ENCODE measurements around the gene PCDH7.

PCDH7 gene

GRCh38 chr4:30768277-30768676 lies 48.1 kb downstream of the PCDH7 start:
- DNase-seq = no peak
- H3K36me3 Mint-ChIP-seq (ENCODE audit: low read depth) = no peaks in the 10 kb centered on the region
- H3K4me3 Mint-ChIP-seq = no peak overlapping the region
- H3K9me3 Mint-ChIP-seq = no peaks in the 10 kb centered on the region
- no peaks in the 10 kb centered on the region for H3K4me1 Mint-ChIP-seq
- no peaks in the 10 kb centered on the region for H3K27me3 Mint-ChIP-seq (ENCODE audit: low read depth, poor library complexity)
- no peak overlapping the region for H3K27ac Mint-ChIP-seq
- TF ChIP-seq, protein P1, sequence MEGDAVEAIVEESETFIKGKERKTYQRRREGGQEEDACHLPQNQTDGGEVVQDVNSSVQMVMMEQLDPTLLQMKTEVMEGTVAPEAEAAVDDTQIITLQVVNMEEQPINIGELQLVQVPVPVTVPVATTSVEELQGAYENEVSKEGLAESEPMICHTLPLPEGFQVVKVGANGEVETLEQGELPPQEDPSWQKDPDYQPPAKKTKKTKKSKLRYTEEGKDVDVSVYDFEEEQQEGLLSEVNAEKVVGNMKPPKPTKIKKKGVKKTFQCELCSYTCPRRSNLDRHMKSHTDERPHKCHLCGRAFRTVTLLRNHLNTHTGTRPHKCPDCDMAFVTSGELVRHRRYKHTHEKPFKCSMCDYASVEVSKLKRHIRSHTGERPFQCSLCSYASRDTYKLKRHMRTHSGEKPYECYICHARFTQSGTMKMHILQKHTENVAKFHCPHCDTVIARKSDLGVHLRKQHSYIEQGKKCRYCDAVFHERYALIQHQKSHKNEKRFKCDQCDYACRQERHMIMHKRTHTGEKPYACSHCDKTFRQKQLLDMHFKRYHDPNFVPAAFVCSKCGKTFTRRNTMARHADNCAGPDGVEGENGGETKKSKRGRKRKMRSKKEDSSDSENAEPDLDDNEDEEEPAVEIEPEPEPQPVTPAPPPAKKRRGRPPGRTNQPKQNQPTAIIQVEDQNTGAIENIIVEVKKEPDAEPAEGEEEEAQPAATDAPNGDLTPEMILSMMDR (IDR thresholded peaks at IDR 0.05) = no peak

DNA sequence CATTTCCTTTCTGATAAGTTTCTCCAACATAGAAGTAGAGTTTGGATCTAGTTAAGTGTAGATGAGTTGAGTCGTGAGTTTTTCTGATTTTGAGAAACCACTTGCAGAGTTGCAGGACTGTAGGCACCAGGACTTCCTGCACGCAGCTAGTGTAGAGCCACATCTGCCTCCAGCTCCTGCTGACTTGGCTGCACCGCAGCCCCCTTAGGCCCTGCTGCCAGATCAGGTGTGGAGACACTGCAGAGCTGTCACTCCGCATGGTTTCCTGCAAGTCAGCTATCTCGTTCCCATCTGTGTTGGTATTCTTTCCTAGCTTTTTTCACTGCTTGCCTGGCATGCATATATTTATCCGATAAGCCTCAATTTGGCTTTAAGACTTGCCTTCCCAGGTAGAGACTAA lies 48.9 kb downstream of the PCDH7 start:
- peak; percentile 2 for DNase-seq
- Mint-ChIP-seq H3K36me3 (ENCODE audit: low read depth) (no peaks in the 10 kb centered on the region), H3K9me3 (no peaks in the 10 kb centered on the region), H3K4me1 (peaks cover 4% of the 10 kb centered on the region), H3K4me3 (no peak overlapping the region), H3K27ac (no peak overlapping the region), H3K27me3 (ENCODE audit: low read depth, poor library complexity) (no peaks in the 10 kb centered on the region)
- TF ChIP-seq, protein P1 (IDR thresholded peaks at IDR 0.05) = no peak

DNA sequence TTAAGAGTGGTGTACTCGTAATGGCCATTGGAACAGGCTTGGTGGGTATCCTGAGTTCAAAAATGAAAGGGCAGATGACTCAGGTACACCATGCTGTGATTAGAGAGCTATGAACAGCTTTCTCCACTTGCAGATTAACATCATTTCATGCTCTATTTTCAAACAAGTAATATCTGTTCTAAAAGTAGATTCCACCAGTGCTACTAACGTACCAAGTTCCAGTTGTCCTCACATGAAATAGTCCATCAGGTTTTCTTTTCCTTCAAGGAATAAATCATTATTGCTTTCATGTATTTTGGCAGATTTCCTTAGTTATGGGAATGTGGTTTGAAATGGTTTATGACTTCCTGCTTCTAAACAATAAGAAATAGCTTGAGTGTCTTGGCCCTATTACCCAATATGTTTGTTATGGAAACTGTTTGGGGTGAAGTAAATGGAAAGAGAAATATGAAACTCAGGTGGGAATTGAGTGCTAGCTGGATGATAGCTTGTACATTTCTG lies 49.9 kb downstream of the PCDH7 start:
- Mint-ChIP-seq H3K27ac (no peak overlapping the region), H3K36me3 (ENCODE audit: low read depth) (no peaks in the 10 kb centered on the region), H3K9me3 (no peaks in the 10 kb centered on the region), H3K4me3 (no peak overlapping the region), H3K4me1 (peaks cover 5% of the 10 kb centered on the region), H3K27me3 (ENCODE audit: low read depth, poor library complexity) (no peaks in the 10 kb centered on the region)
- TF ChIP-seq, protein P1 (IDR thresholded peaks at IDR 0.05) = no peak
- no peak for DNase-seq

DNA sequence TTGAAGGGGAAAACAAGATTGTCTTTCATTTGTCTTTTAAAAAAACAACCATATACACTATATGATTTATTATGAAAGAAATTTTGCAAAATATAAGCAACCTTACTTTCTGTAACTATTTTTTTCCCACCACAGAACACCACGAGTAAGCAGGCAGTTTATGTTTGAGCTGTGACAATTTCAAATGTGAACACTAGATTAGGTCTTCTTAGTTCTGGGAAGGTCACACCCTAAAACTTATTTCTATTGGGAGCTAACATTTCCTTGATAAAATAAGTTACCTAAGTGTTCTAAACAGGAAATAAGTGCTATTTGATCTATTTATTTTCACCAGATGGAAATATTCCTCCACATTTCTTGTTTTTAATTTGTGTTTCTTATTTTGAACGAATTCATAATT lies 50.6 kb downstream of the PCDH7 start:
- no peak for DNase-seq

GRCh38 chr4:30776451-30776850 lies 56.3 kb downstream of the PCDH7 start:
- Mint-ChIP-seq H3K27ac (no peak overlapping the region), H3K4me3 (no peak overlapping the region), H3K36me3 (ENCODE audit: low read depth) (no peaks in the 10 kb centered on the region), H3K27me3 (ENCODE audit: low read depth, poor library complexity) (no peaks in the 10 kb centered on the region), H3K9me3 (no peaks in the 10 kb centered on the region), H3K4me1 (peaks cover 12% of the 10 kb centered on the region)
- DNase-seq = no peak
- TF ChIP-seq, protein P1 (IDR thresholded peaks at IDR 0.05) = no peak

More for the DNA sequence above, 50.6 kb downstream of the PCDH7 start:
- Mint-ChIP-seq H3K4me3 (no peak overlapping the region), H3K36me3 (ENCODE audit: low read depth) (no peaks in the 10 kb centered on the region), H3K4me1 (peaks cover 5% of the 10 kb centered on the region), H3K27ac (no peak overlapping the region), H3K9me3 (no peaks in the 10 kb centered on the region), H3K27me3 (ENCODE audit: low read depth, poor library complexity) (no peaks in the 10 kb centered on the region)
- TF ChIP-seq, protein P1 (IDR thresholded peaks at IDR 0.05) = no peak

DNA sequence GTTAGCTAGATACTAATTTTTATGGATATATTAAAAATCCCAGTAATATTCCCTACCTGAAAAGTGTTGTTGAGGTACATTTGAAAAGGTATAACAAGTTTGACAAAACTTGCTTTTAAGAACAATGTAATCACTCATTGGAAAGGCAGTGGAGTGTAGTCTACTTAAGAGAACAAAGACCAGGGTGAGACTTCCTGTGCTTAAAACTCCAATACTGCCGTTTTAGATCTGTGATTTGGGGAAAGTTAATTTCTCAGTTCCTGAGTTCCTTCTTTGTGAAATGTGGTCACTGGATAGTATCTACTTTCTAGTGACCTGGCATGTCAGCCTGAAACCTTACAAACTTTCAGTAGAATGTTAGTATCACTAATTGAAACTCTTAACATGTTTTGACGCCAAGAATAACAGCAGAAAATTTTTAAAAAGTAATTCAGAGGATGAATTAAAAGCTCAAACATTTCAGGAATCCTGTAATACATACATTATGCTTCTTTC lies 56.8 kb downstream of the PCDH7 start:
- H3K9me3 Mint-ChIP-seq = no peaks in the 10 kb centered on the region
- H3K27ac Mint-ChIP-seq = no peak overlapping the region
- TF ChIP-seq, protein P1 (IDR thresholded peaks at IDR 0.05) = no peak

More for the DNA sequence above, 56.8 kb downstream of the PCDH7 start:
- Mint-ChIP-seq H3K4me1 (peaks cover 12% of the 10 kb centered on the region), H3K27me3 (ENCODE audit: low read depth, poor library complexity) (no peaks in the 10 kb centered on the region), H3K4me3 (no peak overlapping the region), H3K36me3 (ENCODE audit: low read depth) (no peaks in the 10 kb centered on the region)
- no peak for DNase-seq

Data from nephron progenitor cell (in vitro differentiated cells).